ENCODE measurements around the gene MAML2. TPM values are rescaled to one million over a fixed set of nuclear protein-coding genes. Genes with fewer than 3 reads are reported as not detected.

MAML2 gene
- total and polyA plus RNA-seq, 2 of the 13 experiments (the other 11 are each of a cell fraction or from before 2014, with no cell fraction given): 2.3 to 25.9 TPM

DNA sequence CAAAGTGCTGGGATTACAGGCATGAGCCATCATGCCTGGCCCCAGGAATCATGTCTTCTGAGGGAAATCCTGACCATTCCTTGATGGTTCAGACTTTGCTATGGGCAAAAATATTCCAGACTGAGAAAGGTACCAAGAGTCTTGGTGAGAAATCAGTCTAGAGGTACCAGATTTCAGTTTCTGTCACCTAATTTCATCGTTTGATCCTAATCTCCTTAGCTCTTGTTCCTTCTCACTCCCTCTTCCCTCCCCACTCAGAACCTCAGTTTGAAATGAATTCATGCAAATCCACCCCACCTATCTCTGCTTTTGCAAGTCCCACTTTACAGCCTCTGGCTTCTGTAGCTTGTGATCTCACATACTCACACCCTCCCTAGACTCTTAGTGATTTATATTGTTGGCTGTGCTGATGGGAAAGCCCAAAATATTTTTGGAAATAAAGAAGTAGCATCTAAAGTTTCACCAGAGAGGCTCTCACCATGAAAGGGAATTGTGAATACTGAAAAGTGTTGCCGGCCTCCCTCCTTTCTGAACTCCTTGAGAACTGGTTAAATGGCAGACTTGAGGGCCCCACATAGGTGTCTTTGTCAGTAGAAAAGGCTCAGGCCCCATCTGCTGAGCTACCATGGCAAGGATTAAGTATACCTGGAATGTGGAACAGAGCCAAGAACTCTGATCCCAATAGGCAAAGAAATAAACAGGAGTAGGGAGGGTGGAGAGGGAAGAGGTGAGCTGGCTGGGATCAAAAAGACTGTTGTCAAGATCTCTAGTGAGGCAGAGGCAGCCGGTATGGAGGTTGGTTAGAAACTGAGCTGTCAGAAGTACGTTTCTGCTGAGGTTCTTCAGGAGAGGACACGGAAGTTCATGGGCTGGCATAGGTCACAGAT lies 228.6 kb downstream of the MAML2 start (continued):
- TF ChIP-seq, protein P1, sequence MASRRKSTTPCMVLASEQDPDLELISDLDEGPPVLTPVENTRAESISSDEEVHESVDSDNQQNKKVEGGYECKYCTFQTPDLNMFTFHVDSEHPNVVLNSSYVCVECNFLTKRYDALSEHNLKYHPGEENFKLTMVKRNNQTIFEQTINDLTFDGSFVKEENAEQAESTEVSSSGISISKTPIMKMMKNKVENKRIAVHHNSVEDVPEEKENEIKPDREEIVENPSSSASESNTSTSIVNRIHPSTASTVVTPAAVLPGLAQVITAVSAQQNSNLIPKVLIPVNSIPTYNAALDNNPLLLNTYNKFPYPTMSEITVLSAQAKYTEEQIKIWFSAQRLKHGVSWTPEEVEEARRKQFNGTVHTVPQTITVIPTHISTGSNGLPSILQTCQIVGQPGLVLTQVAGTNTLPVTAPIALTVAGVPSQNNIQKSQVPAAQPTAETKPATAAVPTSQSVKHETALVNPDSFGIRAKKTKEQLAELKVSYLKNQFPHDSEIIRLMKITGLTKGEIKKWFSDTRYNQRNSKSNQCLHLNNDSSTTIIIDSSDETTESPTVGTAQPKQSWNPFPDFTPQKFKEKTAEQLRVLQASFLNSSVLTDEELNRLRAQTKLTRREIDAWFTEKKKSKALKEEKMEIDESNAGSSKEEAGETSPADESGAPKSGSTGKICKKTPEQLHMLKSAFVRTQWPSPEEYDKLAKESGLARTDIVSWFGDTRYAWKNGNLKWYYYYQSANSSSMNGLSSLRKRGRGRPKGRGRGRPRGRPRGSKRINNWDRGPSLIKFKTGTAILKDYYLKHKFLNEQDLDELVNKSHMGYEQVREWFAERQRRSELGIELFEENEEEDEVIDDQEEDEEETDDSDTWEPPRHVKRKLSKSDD (CRISPR knock-in tag; IDR thresholded peaks at IDR 0.05; ENCODE audit: low read depth): no peak
- TF ChIP-seq YEATS4 (CRISPR knock-in tag; IDR thresholded peaks at IDR 0.05; ENCODE audit: borderline replicate concordance) (no peak), PAX8 (CRISPR knock-in tag; IDR thresholded peaks at IDR 0.05; ENCODE audit: borderline replicate concordance) (no peak), BCL6 (CRISPR knock-in tag; IDR thresholded peaks at IDR 0.05) (peak; percentile 41; the same call in 1 of the 2 replicates), FOXC1 (CRISPR knock-in tag; IDR thresholded peaks at IDR 0.05; ENCODE audit: borderline replicate concordance) (no peak), ZNF782 (CRISPR knock-in tag; IDR thresholded peaks at IDR 0.05; ENCODE audit: borderline replicate concordance) (no peak), STAG1 (CRISPR knock-in tag; IDR thresholded peaks at IDR 0.05) (0 out of 2 replicates have a peak, but pooled peaks have one; percentile 10), POLR2AphosphoS5 (IDR thresholded peaks at IDR 0.05; ENCODE audit: low read depth, low read length) (no peak), RBAK (CRISPR knock-in tag; IDR thresholded peaks at IDR 0.05) (no peak), KLF13 (CRISPR knock-in tag; IDR thresholded peaks at IDR 0.05) (no peak), U2AF1 (optimal IDR thresholded peaks at IDR 0.05; ENCODE audit: low read depth, low read length) (no peak)
- TF ChIP-seq, protein P2, sequence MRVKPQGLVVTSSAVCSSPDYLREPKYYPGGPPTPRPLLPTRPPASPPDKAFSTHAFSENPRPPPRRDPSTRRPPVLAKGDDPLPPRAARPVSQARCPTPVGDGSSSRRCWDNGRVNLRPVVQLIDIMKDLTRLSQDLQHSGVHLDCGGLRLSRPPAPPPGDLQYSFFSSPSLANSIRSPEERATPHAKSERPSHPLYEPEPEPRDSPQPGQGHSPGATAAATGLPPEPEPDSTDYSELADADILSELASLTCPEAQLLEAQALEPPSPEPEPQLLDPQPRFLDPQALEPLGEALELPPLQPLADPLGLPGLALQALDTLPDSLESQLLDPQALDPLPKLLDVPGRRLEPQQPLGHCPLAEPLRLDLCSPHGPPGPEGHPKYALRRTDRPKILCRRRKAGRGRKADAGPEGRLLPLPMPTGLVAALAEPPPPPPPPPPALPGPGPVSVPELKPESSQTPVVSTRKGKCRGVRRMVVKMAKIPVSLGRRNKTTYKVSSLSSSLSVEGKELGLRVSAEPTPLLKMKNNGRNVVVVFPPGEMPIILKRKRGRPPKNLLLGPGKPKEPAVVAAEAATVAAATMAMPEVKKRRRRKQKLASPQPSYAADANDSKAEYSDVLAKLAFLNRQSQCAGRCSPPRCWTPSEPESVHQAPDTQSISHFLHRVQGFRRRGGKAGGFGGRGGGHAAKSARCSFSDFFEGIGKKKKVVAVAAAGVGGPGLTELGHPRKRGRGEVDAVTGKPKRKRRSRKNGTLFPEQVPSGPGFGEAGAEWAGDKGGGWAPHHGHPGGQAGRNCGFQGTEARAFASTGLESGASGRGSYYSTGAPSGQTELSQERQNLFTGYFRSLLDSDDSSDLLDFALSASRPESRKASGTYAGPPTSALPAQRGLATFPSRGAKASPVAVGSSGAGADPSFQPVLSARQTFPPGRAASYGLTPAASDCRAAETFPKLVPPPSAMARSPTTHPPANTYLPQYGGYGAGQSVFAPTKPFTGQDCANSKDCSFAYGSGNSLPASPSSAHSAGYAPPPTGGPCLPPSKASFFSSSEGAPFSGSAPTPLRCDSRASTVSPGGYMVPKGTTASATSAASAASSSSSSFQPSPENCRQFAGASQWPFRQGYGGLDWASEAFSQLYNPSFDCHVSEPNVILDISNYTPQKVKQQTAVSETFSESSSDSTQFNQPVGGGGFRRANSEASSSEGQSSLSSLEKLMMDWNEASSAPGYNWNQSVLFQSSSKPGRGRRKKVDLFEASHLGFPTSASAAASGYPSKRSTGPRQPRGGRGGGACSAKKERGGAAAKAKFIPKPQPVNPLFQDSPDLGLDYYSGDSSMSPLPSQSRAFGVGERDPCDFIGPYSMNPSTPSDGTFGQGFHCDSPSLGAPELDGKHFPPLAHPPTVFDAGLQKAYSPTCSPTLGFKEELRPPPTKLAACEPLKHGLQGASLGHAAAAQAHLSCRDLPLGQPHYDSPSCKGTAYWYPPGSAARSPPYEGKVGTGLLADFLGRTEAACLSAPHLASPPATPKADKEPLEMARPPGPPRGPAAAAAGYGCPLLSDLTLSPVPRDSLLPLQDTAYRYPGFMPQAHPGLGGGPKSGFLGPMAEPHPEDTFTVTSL (CRISPR knock-in tag; IDR thresholded peaks at IDR 0.05; ENCODE audit: borderline replicate concordance): no peak
- TF ChIP-seq, protein P3, sequence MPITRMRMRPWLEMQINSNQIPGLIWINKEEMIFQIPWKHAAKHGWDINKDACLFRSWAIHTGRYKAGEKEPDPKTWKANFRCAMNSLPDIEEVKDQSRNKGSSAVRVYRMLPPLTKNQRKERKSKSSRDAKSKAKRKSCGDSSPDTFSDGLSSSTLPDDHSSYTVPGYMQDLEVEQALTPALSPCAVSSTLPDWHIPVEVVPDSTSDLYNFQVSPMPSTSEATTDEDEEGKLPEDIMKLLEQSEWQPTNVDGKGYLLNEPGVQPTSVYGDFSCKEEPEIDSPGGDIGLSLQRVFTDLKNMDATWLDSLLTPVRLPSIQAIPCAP (CRISPR knock-in tag; IDR thresholded peaks at IDR 0.05; ENCODE audit: low read depth): no peak
- TF ChIP-seq, protein P4, sequence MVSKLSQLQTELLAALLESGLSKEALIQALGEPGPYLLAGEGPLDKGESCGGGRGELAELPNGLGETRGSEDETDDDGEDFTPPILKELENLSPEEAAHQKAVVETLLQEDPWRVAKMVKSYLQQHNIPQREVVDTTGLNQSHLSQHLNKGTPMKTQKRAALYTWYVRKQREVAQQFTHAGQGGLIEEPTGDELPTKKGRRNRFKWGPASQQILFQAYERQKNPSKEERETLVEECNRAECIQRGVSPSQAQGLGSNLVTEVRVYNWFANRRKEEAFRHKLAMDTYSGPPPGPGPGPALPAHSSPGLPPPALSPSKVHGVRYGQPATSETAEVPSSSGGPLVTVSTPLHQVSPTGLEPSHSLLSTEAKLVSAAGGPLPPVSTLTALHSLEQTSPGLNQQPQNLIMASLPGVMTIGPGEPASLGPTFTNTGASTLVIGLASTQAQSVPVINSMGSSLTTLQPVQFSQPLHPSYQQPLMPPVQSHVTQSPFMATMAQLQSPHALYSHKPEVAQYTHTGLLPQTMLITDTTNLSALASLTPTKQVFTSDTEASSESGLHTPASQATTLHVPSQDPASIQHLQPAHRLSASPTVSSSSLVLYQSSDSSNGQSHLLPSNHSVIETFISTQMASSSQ (IDR thresholded peaks at IDR 0.05; ENCODE audit: low read depth): no peak
- TF ChIP-seq, protein P4 (CRISPR knock-in tag; IDR thresholded peaks at IDR 0.05; ENCODE audit: borderline replicate concordance): no peak
